ENCODE results near the gene MANBA.

Gene MANBA

GRCh38 chr4:102760645-102761295, at the start of gene MANBA:
MANBA (minus strand) TSS chr4:102760968; CDS start chr4:102760894, 74 bp downstream.
- peak; percentile 89 for DNase-seq (ENCODE audit: low read depth)
- TF ChIP-seq POLR2A (IDR thresholded peaks at IDR 0.05; ENCODE audit: extremely low read depth, insufficient read length) (peak; percentile 79), MYC (IDR thresholded peaks at IDR 0.05; ENCODE audit: low read depth, low read length) (no peak; the same call in 1 of the 2 replicates), CTCF (IDR thresholded peaks at IDR 0.05; ENCODE audit: low read depth, low read length) (no peak)
- TF ChIP-seq, protein P1, sequence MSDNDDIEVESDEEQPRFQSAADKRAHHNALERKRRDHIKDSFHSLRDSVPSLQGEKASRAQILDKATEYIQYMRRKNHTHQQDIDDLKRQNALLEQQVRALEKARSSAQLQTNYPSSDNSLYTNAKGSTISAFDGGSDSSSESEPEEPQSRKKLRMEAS (IDR thresholded peaks at IDR 0.05; ENCODE audit: low read depth, low read length): peak; percentile 43
- peak within 1 kb of the TSS; percentile 88 for H3K4me3 ChIP-seq (ENCODE audit: low read depth, low read length)

DNA sequence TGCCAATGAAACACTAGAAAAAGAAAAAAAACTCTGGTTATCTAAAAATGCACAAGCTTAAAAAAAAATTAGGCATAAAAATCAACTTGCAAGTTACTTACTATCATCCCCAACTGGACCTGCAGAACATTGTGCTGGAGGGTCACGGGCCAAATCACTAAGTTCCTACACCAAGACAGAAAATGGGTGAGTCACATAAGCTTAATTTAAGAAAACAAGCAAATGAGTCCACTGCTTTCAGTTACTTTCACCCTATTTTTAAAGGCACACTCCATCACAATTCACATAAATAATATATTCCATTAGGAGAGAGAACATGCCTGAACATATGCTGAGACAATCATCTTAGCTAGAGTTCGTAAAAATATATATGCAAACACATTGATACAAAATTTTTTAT, 48.9 kb upstream of the MANBA start:
- no peak overlapping the region for H3K4me3 ChIP-seq (ENCODE audit: low read depth, low read length)
- no peak for DNase-seq (ENCODE audit: low read depth)
- no peak for TF ChIP-seq MYC (IDR thresholded peaks at IDR 0.05; ENCODE audit: low read depth, low read length)
- TF ChIP-seq POLR2A (IDR thresholded peaks at IDR 0.05; ENCODE audit: extremely low read depth, insufficient read length): no peak
- no peak for TF ChIP-seq CTCF (IDR thresholded peaks at IDR 0.05; ENCODE audit: low read depth, low read length)
- TF ChIP-seq, protein P1 (IDR thresholded peaks at IDR 0.05; ENCODE audit: low read depth, low read length): no peak

GRCh38 chr4:102809190-102809589, 48.4 kb upstream of the MANBA start:
- DNase-seq (ENCODE audit: low read depth): peak; percentile 36
- TF ChIP-seq POLR2A (IDR thresholded peaks at IDR 0.05; ENCODE audit: extremely low read depth, insufficient read length): no peak
- TF ChIP-seq, protein P1 (IDR thresholded peaks at IDR 0.05; ENCODE audit: low read depth, low read length): no peak
- H3K4me3 ChIP-seq (ENCODE audit: low read depth, low read length): no peak overlapping the region

GRCh38 chr4:102808009-102808408, 47.2 kb upstream of the MANBA start:
- no peak for DNase-seq (ENCODE audit: low read depth)
- H3K4me3 ChIP-seq (ENCODE audit: low read depth, low read length): no peak overlapping the region
- TF ChIP-seq POLR2A (IDR thresholded peaks at IDR 0.05; ENCODE audit: extremely low read depth, insufficient read length): no peak
- TF ChIP-seq, protein P1 (IDR thresholded peaks at IDR 0.05; ENCODE audit: low read depth, low read length): no peak
- TF ChIP-seq CTCF (IDR thresholded peaks at IDR 0.05; ENCODE audit: low read depth, low read length): no peak
- no peak for TF ChIP-seq MYC (IDR thresholded peaks at IDR 0.05; ENCODE audit: low read depth, low read length)

DNA sequence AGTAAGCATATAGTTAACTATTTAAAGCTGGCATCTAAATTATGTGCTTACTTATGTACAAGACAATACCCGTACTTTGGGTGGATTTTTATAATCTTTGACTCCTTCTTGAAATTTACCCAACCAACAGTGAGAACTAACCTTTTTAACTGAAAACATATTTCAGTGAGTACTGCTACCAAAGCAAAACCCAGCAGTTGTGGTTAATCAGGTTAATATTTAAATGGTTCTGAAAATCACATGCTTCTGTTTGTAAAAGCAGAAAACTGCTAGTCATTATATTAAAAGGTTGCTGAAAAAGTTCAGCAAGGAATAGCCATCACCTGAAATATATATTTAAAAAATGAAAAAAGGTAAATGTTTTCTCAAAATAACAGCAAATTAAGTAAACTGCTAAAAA, 46.6 kb upstream of the MANBA start:
- TF ChIP-seq POLR2A (IDR thresholded peaks at IDR 0.05; ENCODE audit: extremely low read depth, insufficient read length): no peak
- TF ChIP-seq, protein P1 (IDR thresholded peaks at IDR 0.05; ENCODE audit: low read depth, low read length): no peak
- no peak for TF ChIP-seq MYC (IDR thresholded peaks at IDR 0.05; ENCODE audit: low read depth, low read length)
- TF ChIP-seq CTCF (IDR thresholded peaks at IDR 0.05; ENCODE audit: low read depth, low read length): no peak
- no peak for DNase-seq (ENCODE audit: low read depth)
- H3K4me3 ChIP-seq (ENCODE audit: low read depth, low read length): no peak overlapping the region

- TF ChIP-seq MYC (IDR thresholded peaks at IDR 0.05; ENCODE audit: low read depth, low read length) (no peak), POLR2A (IDR thresholded peaks at IDR 0.05; ENCODE audit: extremely low read depth, insufficient read length) (no peak), CTCF (IDR thresholded peaks at IDR 0.05; ENCODE audit: low read depth, low read length) (no peak)
- TF ChIP-seq, protein P1 (IDR thresholded peaks at IDR 0.05; ENCODE audit: low read depth, low read length): no peak
- DNase-seq (ENCODE audit: low read depth): no peak
- no peak overlapping the region for H3K4me3 ChIP-seq (ENCODE audit: low read depth, low read length)
Observed at GRCh38 chr4:102799816-102800215, 39.0 kb upstream of the MANBA start.

Data from NB4 (cell line).